Keratinocyte (primary cell): Measurements from ENCODE around the gene ADAD2. TPM values are rescaled to one million over a fixed set of nuclear protein-coding genes. Genes with fewer than 3 reads are reported as not detected.
A peak's percentile ranks its signal among the peaks of the same experiment; 100 is the strongest.

Experiments used
- DNase-seq: peaks from one replicate; pipeline ENCODE4 v3.0.0-alpha.2; 2011; ENCODE audit warnings: low read depth, missing footprints, low spot score
- FAIRE-seq: peaks from 2 replicates; lab custom pipeline; 2011; peaks lifted over from hg19 to GRCh38; lab: Jason Lieb, UNC
- H2AFZ ChIP-seq: 2 replicates; pipeline ENCODE4 v1.6.0; 2012; ENCODE audit warnings: low read length, control low read depth, inconsistent platforms; ENCODE audit not compliant: control insufficient read depth
- H3K27ac ChIP-seq: 2 replicates; pipeline ENCODE4 v1.5.1; 2011; ENCODE audit warnings: low read length; ENCODE audit not compliant: control insufficient read depth, insufficient read depth
- H3K27me3 ChIP-seq: 3 replicates; pipeline ENCODE4 v1.6.0; 2011; ENCODE audit warnings: low read length; ENCODE audit not compliant: control insufficient read depth, insufficient read depth; ENCODE audit errors: extremely low read depth
- H3K36me3 ChIP-seq, 2 experiments: 2 replicates in 1 of 2; 3 replicates in 1 of 2; pipeline ENCODE4 v1.5.1; 2011; ENCODE audit warnings: low read length in 2 of 2, mild to moderate bottlenecking in 1 of 2; ENCODE audit not compliant: control insufficient read depth in 2 of 2, insufficient read depth in 2 of 2; ENCODE audit errors: extremely low read depth in 1 of 2
- H3K4me1 ChIP-seq: 3 replicates; pipeline ENCODE4 v1.5.1; 2011; ENCODE audit warnings: low read length; ENCODE audit not compliant: control insufficient read depth, insufficient read depth; ENCODE audit errors: extremely low read depth
- H3K4me2 ChIP-seq: 3 replicates; pipeline ENCODE4 v1.6.0; 2011; ENCODE audit warnings: low read depth, low read length; ENCODE audit not compliant: control insufficient read depth, insufficient read depth; ENCODE audit errors: extremely low read depth
- H3K4me3 ChIP-seq, 3 experiments: fragments of 200-600 bp in 1 of 3; sonication (generic) in 1 of 3; 2 replicates in 2 of 3; 3 replicates in 1 of 3; pipeline ENCODE4 v1.5.1; 2011 to 2016; ENCODE audit warnings: low read length in 3 of 3, mild to moderate bottlenecking in 3 of 3, control low read depth in 2 of 3, inconsistent platforms in 1 of 3, low read depth in 1 of 3, mixed read lengths in 1 of 3, mixed run types in 1 of 3, moderate library complexity in 1 of 3; ENCODE audit not compliant: control insufficient read depth in 2 of 3, insufficient read depth in 2 of 3; ENCODE audit errors: extremely low read depth in 1 of 3
- H3K79me2 ChIP-seq: 2 replicates; pipeline ENCODE4 v1.6.0; 2012; ENCODE audit warnings: low read length; ENCODE audit not compliant: control insufficient read depth, insufficient read depth
- H3K9ac ChIP-seq: 3 replicates; pipeline ENCODE4 v1.6.0; 2011; ENCODE audit warnings: low read length; ENCODE audit not compliant: control insufficient read depth, insufficient read depth; ENCODE audit errors: extremely low read depth
- H3K9me1 ChIP-seq: 3 replicates; pipeline ENCODE4 v1.6.0; 2011; ENCODE audit warnings: low read length; ENCODE audit not compliant: control insufficient read depth, insufficient read depth; ENCODE audit errors: extremely low read depth
- H3K9me3 ChIP-seq: 2 replicates; pipeline ENCODE4 v1.5.1; 2012; ENCODE audit warnings: low read depth, low read length; ENCODE audit not compliant: control insufficient read depth
- H4K20me1 ChIP-seq: 3 replicates; pipeline ENCODE4 v1.6.0; 2011; ENCODE audit warnings: low read length; ENCODE audit not compliant: control insufficient read depth, insufficient read depth; ENCODE audit errors: extremely low read depth
- CTCF ChIP-seq, 3 experiments: IDR thresholded peaks in 1 of 3; conservative IDR thresholded peaks in 1 of 3; optimal IDR thresholded peaks in 1 of 3; 2 replicates in 2 of 3; 3 replicates in 1 of 3; pipeline versions ENCODE3 to v1.5.1; 2011; ENCODE audit warnings: low read length in 3 of 3, mild to moderate bottlenecking in 3 of 3, moderate library complexity in 2 of 3, control low read depth in 1 of 3, inconsistent platforms in 1 of 3; ENCODE audit not compliant: insufficient read depth in 2 of 3; ENCODE audit errors: extremely low read depth in 1 of 3
- EZH2 ChIP-seq: IDR thresholded peaks from one replicate; pipeline ENCODE4 v1.6.1; 2012; ENCODE audit warnings: inconsistent platforms, mild to moderate bottlenecking, low read length, moderate library complexity
- dilution Hi-C: fragments of 300-500 bp; cut with MboI; formaldehyde crosslinking; loops from one replicate; pipeline ENCODE4 v1.7.0; 2020; ENCODE audit warnings: low sequenced_read_pairs; ENCODE audit not compliant: extremely low pct_ligation_motif_present
- polyA plus RNA-seq, 5 experiments: library from polyadenylated mRNA; depleted of rRNA in 3 of 5; stranded (reverse) in 3 of 5; stranded (forward) in 1 of 5; unstranded in 1 of 5; fragments of >200 nt; gene quantifications; 1 replicate in 1 of 5; 2 replicates in 3 of 5; 3 replicates in 1 of 5; pipeline versions ENCODE4 v1.2.1 to v1.2.3, GENCODE V29; 2011 to 2012; ENCODE audit warnings: missing spikeins in 2 of 5, low read depth in 1 of 5, low replicate concordance in 1 of 5

ADAD2 gene
- polyA plus RNA-seq, 1 donor (not counting 4 experiments of a cell fraction or from before 2014, with no cell fraction given) = not detected

GRCh38 chr16:84194470-84195200 lies 3.7 kb downstream of the ADAD2 start:
- H3K4me2 ChIP-seq = no peak overlapping the region
- H3K9me1 ChIP-seq = no peaks in the 10 kb centered on the region
- H4K20me1 ChIP-seq = no peaks in the 10 kb centered on the region
- no peak overlapping the region for H3K4me3 ChIP-seq
- TF ChIP-seq EZH2 (no peak), CTCF (optimal IDR thresholded peaks at IDR 0.05 in 1 of 3, IDR thresholded peaks at IDR 0.05 in 1 of 3, conservative IDR thresholded peaks at IDR 0.05 in 1 of 3; ENCODE audit: extremely low read depth in 1 of 3, insufficient read depth in 2 of 3, low read length in 3 of 3) (no peak)
- H3K79me2 ChIP-seq = no peaks in the 10 kb centered on the region
- H3K9ac ChIP-seq = no peak overlapping the region
- H3K36me3 ChIP-seq = no peaks in the 10 kb centered on the region
- FAIRE-seq (no peak), DNase-seq (no peak)
- H3K27ac ChIP-seq = no peak overlapping the region
- no peaks in the 10 kb centered on the region for H3K27me3 ChIP-seq
- H3K4me1 ChIP-seq = peaks cover 30% of the 10 kb centered on the region
- H2AFZ ChIP-seq = no peak overlapping the region
- dilution Hi-C loops = no loop called here
- H3K9me3 ChIP-seq = no peaks in the 10 kb centered on the region

GRCh38 chr16:84195201-84196093 lies 4.5 kb downstream of the ADAD2 start:
- TF ChIP-seq EZH2 (no peak), CTCF (optimal IDR thresholded peaks at IDR 0.05 in 1 of 3, IDR thresholded peaks at IDR 0.05 in 1 of 3, conservative IDR thresholded peaks at IDR 0.05 in 1 of 3; ENCODE audit: extremely low read depth in 1 of 3, insufficient read depth in 2 of 3, low read length in 3 of 3) (no peak)
- Histone ChIP-seq H3K36me3 (no peaks in the 10 kb centered on the region), H3K9ac (no peak overlapping the region), H4K20me1 (no peaks in the 10 kb centered on the region), H3K9me1 (no peaks in the 10 kb centered on the region), H3K4me2 (peak overlapping the region; percentile 93), H3K27me3 (no peaks in the 10 kb centered on the region), H3K27ac (no peak overlapping the region), H3K9me3 (no peaks in the 10 kb centered on the region), H3K4me3 (no peak overlapping the region), H3K4me1 (peaks cover 34% of the 10 kb centered on the region), H3K79me2 (no peaks in the 10 kb centered on the region), H2AFZ (peak overlapping the region; percentile 6)
- dilution Hi-C loops = no loop called here
- FAIRE-seq = no peak
- no peak for DNase-seq
